ENCODE results near the gene INTS11. TPM values are rescaled to one million over a fixed set of nuclear protein-coding genes. Genes with fewer than 3 reads are reported as not detected.

Gene INTS11
- total and polyA plus RNA-seq, 2 of the 13 experiments (the other 11 are each of a cell fraction or from before 2014, with no cell fraction given): 52.8 to 94.8 TPM

DNA sequence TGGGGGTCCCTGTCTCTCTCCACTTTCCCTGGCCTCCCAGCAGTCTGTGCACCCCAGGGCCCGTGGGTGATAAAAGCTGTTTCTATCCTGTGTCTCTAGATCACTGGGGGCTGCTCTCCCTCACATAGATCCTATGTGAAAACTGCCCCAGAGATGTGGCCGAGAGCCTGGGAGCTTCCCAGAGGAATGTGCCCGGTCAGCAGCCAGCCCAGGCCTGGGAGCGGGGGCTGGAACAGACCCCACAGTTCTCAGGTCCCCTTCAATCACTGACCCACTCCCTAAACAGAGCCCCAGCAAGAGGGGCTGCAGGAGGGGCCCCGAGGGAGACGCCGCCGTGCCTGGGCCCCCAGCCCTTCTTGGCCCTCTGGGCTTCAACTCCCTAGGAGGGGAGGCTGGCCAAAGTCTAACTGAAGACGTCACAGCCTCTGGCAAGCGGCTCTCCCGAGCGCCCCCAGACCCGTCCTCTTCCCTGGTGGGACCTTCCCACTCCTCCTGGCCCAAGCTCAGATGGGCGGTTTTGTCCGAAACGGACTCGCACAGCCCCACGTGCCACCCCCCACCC is 33.5 kb upstream of the INTS11 start (continued):
- TF ChIP-seq GZF1 (CRISPR knock-in tag; IDR thresholded peaks at IDR 0.05): no peak
- no peak for TF ChIP-seq NFE2 (CRISPR knock-in tag; IDR thresholded peaks at IDR 0.05)
- TF ChIP-seq ZBTB1 (CRISPR knock-in tag; IDR thresholded peaks at IDR 0.05; ENCODE audit: borderline replicate concordance): no peak
- TF ChIP-seq ZNF138 (CRISPR knock-in tag; IDR thresholded peaks at IDR 0.05; ENCODE audit: low read depth): no peak
- TF ChIP-seq, protein P1, sequence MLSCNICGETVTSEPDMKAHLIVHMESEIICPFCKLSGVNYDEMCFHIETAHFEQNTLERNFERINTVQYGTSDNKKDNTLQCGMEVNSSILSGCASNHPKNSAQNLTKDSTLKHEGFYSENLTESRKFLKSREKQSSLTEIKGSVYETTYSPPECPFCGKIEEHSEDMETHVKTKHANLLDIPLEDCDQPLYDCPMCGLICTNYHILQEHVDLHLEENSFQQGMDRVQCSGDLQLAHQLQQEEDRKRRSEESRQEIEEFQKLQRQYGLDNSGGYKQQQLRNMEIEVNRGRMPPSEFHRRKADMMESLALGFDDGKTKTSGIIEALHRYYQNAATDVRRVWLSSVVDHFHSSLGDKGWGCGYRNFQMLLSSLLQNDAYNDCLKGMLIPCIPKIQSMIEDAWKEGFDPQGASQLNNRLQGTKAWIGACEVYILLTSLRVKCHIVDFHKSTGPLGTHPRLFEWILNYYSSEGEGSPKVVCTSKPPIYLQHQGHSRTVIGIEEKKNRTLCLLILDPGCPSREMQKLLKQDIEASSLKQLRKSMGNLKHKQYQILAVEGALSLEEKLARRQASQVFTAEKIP (CRISPR knock-in tag; IDR thresholded peaks at IDR 0.05; ENCODE audit: borderline replicate concordance): no peak
- TF ChIP-seq FOXO1 (CRISPR knock-in tag; IDR thresholded peaks at IDR 0.05): no peak
- TF ChIP-seq ZNF441 (CRISPR knock-in tag; IDR thresholded peaks at IDR 0.05; ENCODE audit: borderline replicate concordance): no peak
- no peak for TF ChIP-seq MXD4 (CRISPR knock-in tag; IDR thresholded peaks at IDR 0.05)
- TF ChIP-seq, protein P2, sequence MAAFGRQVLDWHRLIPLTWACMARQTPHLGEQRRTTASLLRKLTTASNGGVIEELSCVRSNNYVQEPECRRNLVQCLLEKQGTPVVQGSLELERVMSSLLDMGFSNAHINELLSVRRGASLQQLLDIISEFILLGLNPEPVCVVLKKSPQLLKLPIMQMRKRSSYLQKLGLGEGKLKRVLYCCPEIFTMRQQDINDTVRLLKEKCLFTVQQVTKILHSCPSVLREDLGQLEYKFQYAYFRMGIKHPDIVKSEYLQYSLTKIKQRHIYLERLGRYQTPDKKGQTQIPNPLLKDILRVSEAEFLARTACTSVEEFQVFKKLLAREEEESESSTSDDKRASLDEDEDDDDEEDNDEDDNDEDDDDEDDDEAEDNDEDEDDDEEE (CRISPR knock-in tag; IDR thresholded peaks at IDR 0.05): no peak
- no peak for TF ChIP-seq ZNF614 (CRISPR knock-in tag; IDR thresholded peaks at IDR 0.05; ENCODE audit: borderline replicate concordance)
- no peak for TF ChIP-seq ZNF432 (CRISPR knock-in tag; IDR thresholded peaks at IDR 0.05; ENCODE audit: borderline replicate concordance)
- no peak for TF ChIP-seq PRPF4 (IDR thresholded peaks at IDR 0.05; ENCODE audit: low read depth, low read length, poor library complexity, severe bottlenecking)
- no peak for TF ChIP-seq ZC3H13 (CRISPR knock-in tag; IDR thresholded peaks at IDR 0.05)
- no peak for TF ChIP-seq ZNF878 (CRISPR knock-in tag; IDR thresholded peaks at IDR 0.05)
- no peak for TF ChIP-seq SYNCRIP (IDR thresholded peaks at IDR 0.05; ENCODE audit: insufficient read depth, low read depth, low read length)
- TF ChIP-seq PATZ1 (CRISPR knock-in tag; IDR thresholded peaks at IDR 0.05): no peak
- TF ChIP-seq ZNF629 (CRISPR knock-in tag; conservative IDR thresholded peaks at IDR 0.05): no peak
- TF ChIP-seq AKAP8 (CRISPR knock-in tag; IDR thresholded peaks at IDR 0.05): no peak
- no peak for TF ChIP-seq ZNF784 (CRISPR knock-in tag; IDR thresholded peaks at IDR 0.05; ENCODE audit: borderline replicate concordance)
- no peak for TF ChIP-seq ZBTB14 (CRISPR knock-in tag; IDR thresholded peaks at IDR 0.05)
